Adrenal gland (tissue), 12 donors: Measurements from ENCODE around the gene PCBD2. TPM values are rescaled to one million over a fixed set of nuclear protein-coding genes. Genes with fewer than 3 reads are reported as not detected.

Experiments
- DNase-seq, 7 donors: peaks; one replicate each; pipeline ENCODE4 v3.0.0-alpha.2; 2019 to 2020
- H3K27ac ChIP-seq, 5 donors: fragments of 200-600 bp; sonication (generic) in 4 of 5; 1 replicate in 3 of 5; 2 replicates in 2 of 5; pipeline versions ENCODE4 v1.5.1 to v1.8.0; 2016 to 2020; ENCODE audit warnings: mild to moderate bottlenecking in 1 of 5
- H3K27me3 ChIP-seq: fragments of 200-600 bp; 2 replicates; pipeline ENCODE4 v1.8.0; 2021
- H3K36me3 ChIP-seq, 2 donors: fragments of 200-600 bp; replicated peaks in 1 of 2; 1 replicate in 1 of 2; 2 replicates in 1 of 2; pipeline versions ENCODE4 v1.5.1 to v1.8.0; 2018 to 2022
- H3K4me1 ChIP-seq, 2 donors: fragments of 200-600 bp; replicated peaks in 1 of 2; 1 replicate in 1 of 2; 2 replicates in 1 of 2; pipeline versions ENCODE4 v1.5.1 to v1.8.0; 2018 to 2021
- H3K4me3 ChIP-seq, 4 donors: fragments of 200-600 bp; sonication (generic) in 3 of 4; one replicate each; pipeline ENCODE4 v1.5.1; 2016 to 2018
- H3K9me3 ChIP-seq, 3 donors: fragments of 200-600 bp; sonication (generic) in 1 of 3; replicated peaks in 1 of 3; 1 replicate in 2 of 3; 2 replicates in 1 of 3; pipeline versions ENCODE4 v1.5.1 to v1.8.0; 2016 to 2021
- POLR2A ChIP-seq, 2 donors: fragments of 450-650 bp; IDR thresholded peaks; one replicate each; pipeline ENCODE4 v1.6.1; 2017; ENCODE audit warnings: antibody characterized with exemption in 2 of 2, mild to moderate bottlenecking in 2 of 2, moderate library complexity in 1 of 2
- WGBS, 4 donors: extraction: QIAGEN DNeasy Blood & Tissue Kit in 2 of 4; methylation state at CpG; one replicate each; pipeline versions ENCODE4 v1.1.5 to v1.1.7; 2013 to 2017; 5-methylcytosine and 5-hydroxymethylcytosine counted together
- intact Hi-C, 2 donors: fragments of 100-400 bp; cut with DNase I; formaldehyde crosslinking; loops; one replicate each; pipeline versions ENCODE4 v1.14.1 to v1.15.0; 2022 to 2023
- polyA plus RNA-seq, 3 donors: library from polyadenylated mRNA; stranded (reverse); fragments of 200-250 nt in 2 of 3; fragments of 350-450 nt in 1 of 3; fragmentation: Illumina TruSeq in 1 of 3; extraction: RNeasy Lipid Tissue Mini Kit (QIAGEN cat#74804) in 1 of 3; gene quantifications; one replicate each; pipeline ENCODE4 v1.2.3, GENCODE V29; 2013 to 2014
- total RNA-seq, 9 donors: library from RNA; depleted of rRNA in 4 of 9; stranded (reverse); fragments of >200 nt in 4 of 9; fragments of 120-200 nt in 1 of 9; fragmentation: NEBNext Ultra II Directional in 1 of 9; extraction: Animal tissue kit (Norgen Biotek cat#: 25700) in 1 of 9; gene quantifications; one replicate each; pipeline versions ENCODE4 v1.1.0 to v1.2.4, GENCODE V29; 2013 to 2023
- TF ChIP-seq, protein P1 (sequence below), 6 experiments: fragments of 450-650 bp in 4 of 6; fragments of 200-600 bp in 2 of 6; sonication (generic) in 1 of 6; IDR thresholded peaks; 1 replicate in 5 of 6; 2 replicates in 1 of 6; pipeline versions ENCODE4 v1.5.1 to v1.8.0; 2016 to 2021; ENCODE audit warnings: antibody characterized with exemption in 6 of 6, mild to moderate bottlenecking in 2 of 6, moderate library complexity in 1 of 6
- donor health status: healthy with polysubstance abuse.
- donor health status: Bipolar disorder and iron deficiency.
- donor health status: DM: yes; HTN: yes; CAD: no.
- donor health status: DM: no; HTN: no; CAD: no.
- donor health status: DM: no; HTN: no; CAD: no.
- donor health status: DM: yes; HTN: yes; CAD: no.

Gene PCBD2
- total and polyA plus RNA-seq, 12 donors = 3.9 to 19.5 (median 12.7) TPM

DNA sequence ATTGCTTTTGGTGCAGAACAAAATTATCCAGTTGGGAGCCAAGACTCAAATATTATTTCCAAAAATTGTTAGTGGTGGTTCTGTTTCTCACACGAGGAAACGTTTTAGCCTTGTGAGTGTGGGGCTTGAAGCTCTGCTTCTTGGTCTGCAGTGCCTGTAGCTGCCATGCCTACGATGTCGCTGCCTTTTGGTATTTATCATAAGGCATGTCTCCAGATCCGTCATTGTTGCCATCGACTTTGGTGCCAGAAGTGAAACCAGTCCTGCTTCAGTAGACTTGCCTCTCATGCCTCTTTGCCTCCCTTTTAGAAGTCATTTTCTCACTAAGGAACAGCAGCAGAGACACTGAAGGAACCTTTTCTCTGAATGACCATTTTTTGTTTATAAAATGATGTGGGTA lies 33.1 kb downstream of the PCBD2 start:
- Histone ChIP-seq H3K27me3 (no peaks in the 10 kb centered on the region), H3K36me3 (no peaks in the 10 kb centered on the region), H3K4me1 (no peaks in the 10 kb centered on the region), H3K4me3 (no peak overlapping the region), H3K27ac (no peak overlapping the region), H3K9me3 (no peaks in the 10 kb centered on the region)
- intact Hi-C loops = no loop called here
- no peak for DNase-seq
- WGBS, 4 donors = 90 to 94% (median 94%) methylated on average over 6 of the region's 6 CpGs
- TF ChIP-seq POLR2A (IDR thresholded peaks at IDR 0.05) = no peak
- TF ChIP-seq, protein P1, sequence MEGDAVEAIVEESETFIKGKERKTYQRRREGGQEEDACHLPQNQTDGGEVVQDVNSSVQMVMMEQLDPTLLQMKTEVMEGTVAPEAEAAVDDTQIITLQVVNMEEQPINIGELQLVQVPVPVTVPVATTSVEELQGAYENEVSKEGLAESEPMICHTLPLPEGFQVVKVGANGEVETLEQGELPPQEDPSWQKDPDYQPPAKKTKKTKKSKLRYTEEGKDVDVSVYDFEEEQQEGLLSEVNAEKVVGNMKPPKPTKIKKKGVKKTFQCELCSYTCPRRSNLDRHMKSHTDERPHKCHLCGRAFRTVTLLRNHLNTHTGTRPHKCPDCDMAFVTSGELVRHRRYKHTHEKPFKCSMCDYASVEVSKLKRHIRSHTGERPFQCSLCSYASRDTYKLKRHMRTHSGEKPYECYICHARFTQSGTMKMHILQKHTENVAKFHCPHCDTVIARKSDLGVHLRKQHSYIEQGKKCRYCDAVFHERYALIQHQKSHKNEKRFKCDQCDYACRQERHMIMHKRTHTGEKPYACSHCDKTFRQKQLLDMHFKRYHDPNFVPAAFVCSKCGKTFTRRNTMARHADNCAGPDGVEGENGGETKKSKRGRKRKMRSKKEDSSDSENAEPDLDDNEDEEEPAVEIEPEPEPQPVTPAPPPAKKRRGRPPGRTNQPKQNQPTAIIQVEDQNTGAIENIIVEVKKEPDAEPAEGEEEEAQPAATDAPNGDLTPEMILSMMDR (IDR thresholded peaks at IDR 0.05) = no peak

DNA sequence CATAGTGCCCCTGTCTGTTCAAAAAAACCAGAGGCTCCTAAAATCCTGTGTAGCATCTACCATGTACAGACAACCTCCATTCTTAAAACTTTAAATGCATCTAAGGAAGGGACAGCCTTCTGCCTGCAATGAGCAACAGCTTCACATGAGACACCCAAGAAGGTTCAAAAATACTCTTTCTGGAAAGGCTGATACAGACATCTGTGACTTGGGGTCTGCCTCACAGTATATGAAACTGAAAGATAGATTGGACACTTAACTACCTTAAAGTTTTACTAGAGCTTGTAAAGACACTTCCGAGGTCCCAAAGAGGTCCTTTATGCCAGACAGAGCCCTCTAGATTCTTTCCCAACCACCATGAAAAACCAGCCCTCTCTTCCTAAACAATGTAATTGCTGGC lies 34.6 kb downstream of the PCBD2 start:
- H3K36me3 ChIP-seq = no peaks in the 10 kb centered on the region
- H3K27me3 ChIP-seq = no peaks in the 10 kb centered on the region
- WGBS, 4 donors = 94 to 100% (median 96%) methylated on average over 1 of the region's 1 CpG
- no peak overlapping the region for H3K27ac ChIP-seq
- intact Hi-C loops = no loop called here
- TF ChIP-seq POLR2A (IDR thresholded peaks at IDR 0.05) = no peak
- TF ChIP-seq, protein P1 (IDR thresholded peaks at IDR 0.05) = no peak
- no peaks in the 10 kb centered on the region for H3K9me3 ChIP-seq
- no peak overlapping the region for H3K4me3 ChIP-seq
- H3K4me1 ChIP-seq = no peaks in the 10 kb centered on the region
- DNase-seq = no peak

- Histone ChIP-seq H3K27ac (no peak overlapping the region), H3K4me3 (no peak overlapping the region), H3K27me3 (no peaks in the 10 kb centered on the region), H3K4me1 (no peaks in the 10 kb centered on the region), H3K9me3 (no peaks in the 10 kb centered on the region), H3K36me3 (no peaks in the 10 kb centered on the region)
- no peak for DNase-seq
- TF ChIP-seq POLR2A (IDR thresholded peaks at IDR 0.05) = no peak
- TF ChIP-seq, protein P1 (IDR thresholded peaks at IDR 0.05) = no peak
- WGBS, 4 donors = 80 to 92% (median 85%) methylated on average over 1 of the region's 1 CpG
- intact Hi-C loops = no loop called here
Measured at GRCh38 chr5:134943547-134943946, 38.6 kb downstream of the PCBD2 start.

GRCh38 chr5:134944630-134945029 lies 39.7 kb downstream of the PCBD2 start:
- H3K27ac ChIP-seq = no peak overlapping the region
- intact Hi-C loops = no loop called here
- no peaks in the 10 kb centered on the region for H3K4me1 ChIP-seq
- no peak for DNase-seq
- no peaks in the 10 kb centered on the region for H3K9me3 ChIP-seq
- no peaks in the 10 kb centered on the region for H3K36me3 ChIP-seq
- TF ChIP-seq, protein P1 (IDR thresholded peaks at IDR 0.05) = no peak
- no peak for TF ChIP-seq POLR2A (IDR thresholded peaks at IDR 0.05)
- H3K4me3 ChIP-seq = no peak overlapping the region
- 71 to 82% (median 80%) methylated on average over 1 of the region's 1 CpG for WGBS, 4 donors
- H3K27me3 ChIP-seq = no peaks in the 10 kb centered on the region
